ENCODE measurements around the gene AFAP1L2. TPM values are rescaled to one million over a fixed set of nuclear protein-coding genes. Genes with fewer than 3 reads are reported as not detected.

Gene AFAP1L2
- total and polyA plus RNA-seq, 12 donors, result 2.9 to 5.0 (median 4.3) TPM

GRCh38 chr10:114444819-114445218 lies 40.5 kb upstream of the AFAP1L2 start:
- H3K27ac ChIP-seq, result peak overlapping the region in 1 of 10 donors; percentile 15
- H3K9me3 ChIP-seq, result no peaks in the 10 kb centered on the region
- peaks cover 0 to 99% (median 53%) of the 10 kb centered on the region in 9 donors for H3K36me3 ChIP-seq
- peaks cover 0 to 28% (median 7%) of the 10 kb centered on the region in 9 donors for H3K4me1 ChIP-seq
- TF ChIP-seq CTCF (IDR thresholded peaks at IDR 0.05), result no peak
- no peak overlapping the region for H3K4me3 ChIP-seq
- no peaks in the 10 kb centered on the region for H3K27me3 ChIP-seq
- DNase-seq (no peak), ATAC-seq (peak in 2 of 8 donors; percentile 27 to 44)
- intact Hi-C loops (cut with DNase I), result no loop called here

GRCh38 chr10:114442091-114442630 lies 37.9 kb upstream of the AFAP1L2 start:
- Histone ChIP-seq H3K4me3 (no peak overlapping the region), H3K9me3 (no peaks in the 10 kb centered on the region), H3K27me3 (no peaks in the 10 kb centered on the region), H3K4me1 (peaks cover 0 to 13% (median 0%) of the 10 kb centered on the region in 9 donors), H3K36me3 (peaks cover 4 to 99% (median 79%) of the 10 kb centered on the region in 9 donors), H3K27ac (no peak overlapping the region)
- DNase-seq, result no peak
- no peak for TF ChIP-seq CTCF (IDR thresholded peaks at IDR 0.05)
- intact Hi-C loops (cut with DNase I), result no loop called here
- WGBS, 2 donors, result 71 to 82% methylated on average over 4 of the region's 4 CpGs
- ATAC-seq, result peak in 1 of 8 donors; percentile 12

GRCh38 chr10:114441107-114441506 lies 36.8 kb upstream of the AFAP1L2 start:
- no peaks in the 10 kb centered on the region for H3K9me3 ChIP-seq
- no peak for DNase-seq
- intact Hi-C loops (cut with DNase I), result no loop called here
- WGBS, 2 donors, result 88 to 91% methylated on average over 1 of the region's 1 CpG
- TF ChIP-seq CTCF (IDR thresholded peaks at IDR 0.05), result no peak
- H3K27ac ChIP-seq, result no peak overlapping the region
- H3K4me1 ChIP-seq, result peaks cover 0 to 3% (median 0%) of the 10 kb centered on the region in 9 donors
- no peak overlapping the region for H3K4me3 ChIP-seq
- H3K27me3 ChIP-seq, result no peaks in the 10 kb centered on the region
- H3K36me3 ChIP-seq, result peaks cover 4 to 99% (median 83%) of the 10 kb centered on the region in 9 donors
- no peak for ATAC-seq

GRCh38 chr10:114437473-114438292 lies 33.4 kb upstream of the AFAP1L2 start:
- H3K36me3 ChIP-seq, result peaks cover 4 to 99% (median 85%) of the 10 kb centered on the region in 9 donors
- H3K27me3 ChIP-seq, result no peaks in the 10 kb centered on the region
- H3K9me3 ChIP-seq, result no peaks in the 10 kb centered on the region
- no peak overlapping the region for H3K27ac ChIP-seq
- H3K4me3 ChIP-seq, result no peak overlapping the region
- no peaks in the 10 kb centered on the region for H3K4me1 ChIP-seq
- peak in 8 of 9 donors; percentile 8 to 56 (median 45) for TF ChIP-seq CTCF (IDR thresholded peaks at IDR 0.05)
- ATAC-seq (no peak), DNase-seq (no peak)
- intact Hi-C loops (cut with DNase I), result loop anchor here in 6 of 10 donors (5.0 to 10.0 kb wide), 2 partner anchors 133 to 135 kb away; no protein-coding TSS in a partner anchor
- WGBS, 2 donors, result 83 to 88% methylated on average over 9 of the region's 9 CpGs

All from heart right ventricle (tissue), 16 donors.